Stimulated activated naive CD8-positive, alpha-beta T cell treated with anti-CD3 and anti-CD28 coated beads, Interleukin-15, amount 100 ng/mL, for 72 hours (primary cell): ENCODE data around the gene XCL2.
A peak's percentile ranks its signal among the peaks of the same experiment; 100 is the strongest.
"Not testable (repeated sequence)": the region's sequence is repeated elsewhere in the genome, so short reads cannot be mapped to it uniquely, and the experiment has no call there.

Experiments used
- ATAC-seq: fragments of 150-1000 bp; cut with Tn5 transposase; 2 replicates; pipeline ENCODE4 v1.10.0; 2021; ENCODE audit warnings: mild to moderate bottlenecking, moderate library complexity
- DNase-seq, 2 donors: peaks; one replicate each; pipeline ENCODE4 v3.0.0; 2021 to 2022
- H3K27ac Mint-ChIP-seq, 2 donors: one replicate each; pipeline ENCODE4 v1.8.0; 2022; ENCODE audit warnings: mild to moderate bottlenecking in 2 of 2, mixed read lengths in 2 of 2, moderate library complexity in 2 of 2
- H3K27me3 Mint-ChIP-seq: one replicate; pipeline ENCODE4 v1.8.0; 2022; ENCODE audit warnings: mixed read lengths
- H3K4me1 Mint-ChIP-seq: one replicate; pipeline ENCODE4 v1.8.0; 2022; ENCODE audit warnings: mild to moderate bottlenecking, mixed read lengths
- H3K4me3 Mint-ChIP-seq, 2 donors: one replicate each; pipeline ENCODE4 v1.8.0; 2022; ENCODE audit warnings: mild to moderate bottlenecking in 2 of 2, mixed read lengths in 2 of 2, moderate library complexity in 1 of 2
- H3K9me3 Mint-ChIP-seq, 2 donors: one replicate each; pipeline ENCODE4 v1.8.0; 2022; ENCODE audit warnings: mixed read lengths in 2 of 2

The XCL2 gene

DNA sequence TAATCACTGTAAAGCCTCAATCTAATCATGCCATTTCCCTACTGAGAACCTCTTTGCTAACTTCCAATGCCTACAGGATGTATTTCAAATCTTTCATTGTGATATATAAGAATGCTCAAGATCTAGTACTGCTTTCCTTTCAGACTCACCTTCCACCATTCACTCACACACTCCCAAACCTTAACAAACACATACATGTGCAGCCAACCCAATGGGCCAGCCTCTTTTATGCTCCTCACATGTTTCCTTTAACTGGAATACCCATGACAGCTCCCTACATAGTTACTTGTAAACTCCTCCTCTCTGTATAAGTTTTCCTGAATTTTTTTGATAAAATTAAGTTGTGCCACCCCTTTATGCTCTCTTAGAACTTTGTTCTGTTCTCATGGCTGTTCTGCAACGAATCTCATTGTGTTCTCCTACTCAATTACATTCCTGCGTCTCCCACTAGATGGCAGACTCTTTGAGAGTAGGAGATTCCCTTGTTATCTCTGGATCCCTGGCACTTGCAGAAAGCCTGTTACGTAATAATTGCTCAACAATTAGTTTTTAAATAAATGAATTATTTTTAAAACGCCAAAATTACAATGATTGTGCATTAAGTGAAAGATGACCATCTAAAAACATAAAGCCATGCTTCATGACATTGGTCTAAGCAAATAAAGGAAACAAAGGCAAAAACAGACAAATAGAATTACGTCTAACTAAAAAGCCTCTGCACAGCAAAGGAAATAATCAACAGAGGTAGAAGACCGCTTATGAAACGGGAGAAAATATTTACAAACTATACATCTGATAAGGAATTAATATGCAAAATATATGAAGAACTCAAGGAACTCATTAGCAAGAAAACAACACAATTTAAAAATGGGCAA is 2.1 kb upstream of the XCL2 start:
- not testable (repeated sequence) for DNase-seq, ATAC-seq, H3K27me3 Mint-ChIP-seq, H3K4me3 Mint-ChIP-seq
- peak overlapping the region in 1 of 2 donors; percentile 13 for H3K27ac Mint-ChIP-seq
- peaks cover 42% of the 10 kb centered on the region for H3K4me1 Mint-ChIP-seq
- peaks cover 7 to 13% of the 10 kb centered on the region in 2 donors for H3K9me3 Mint-ChIP-seq

DNA sequence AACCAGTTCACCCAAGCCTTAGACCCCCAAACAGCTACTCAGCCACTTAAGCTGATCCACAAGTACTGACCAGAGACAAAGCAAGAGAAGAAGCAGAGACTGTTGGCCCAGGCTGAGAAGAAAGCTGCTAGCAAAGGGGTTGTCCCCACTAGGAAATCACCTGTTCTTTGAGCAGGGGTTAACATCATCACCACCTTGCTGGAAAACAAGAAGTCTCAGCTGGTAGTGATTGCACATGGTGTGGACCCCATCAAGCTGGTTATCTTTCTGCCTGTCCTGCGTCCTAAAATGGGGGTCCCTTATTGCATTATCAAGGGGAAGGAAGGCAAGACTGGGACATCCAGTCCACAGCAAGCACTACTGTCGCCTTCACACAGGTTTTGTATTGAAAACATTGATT is 819 bp downstream of the XCL2 start:
- peak overlapping the region in 1 of 2 donors; percentile 80 for H3K27ac Mint-ChIP-seq
- H3K4me3 Mint-ChIP-seq: peak overlapping the region; percentile 68 to 72
- H3K9me3 Mint-ChIP-seq: peaks cover 11 to 13% of the 10 kb centered on the region in 2 donors
- peaks cover 38% of the 10 kb centered on the region for H3K4me1 Mint-ChIP-seq
- DNase-seq, H3K27me3 Mint-ChIP-seq: not testable (repeated sequence)
- ATAC-seq: peak; percentile 75

DNA sequence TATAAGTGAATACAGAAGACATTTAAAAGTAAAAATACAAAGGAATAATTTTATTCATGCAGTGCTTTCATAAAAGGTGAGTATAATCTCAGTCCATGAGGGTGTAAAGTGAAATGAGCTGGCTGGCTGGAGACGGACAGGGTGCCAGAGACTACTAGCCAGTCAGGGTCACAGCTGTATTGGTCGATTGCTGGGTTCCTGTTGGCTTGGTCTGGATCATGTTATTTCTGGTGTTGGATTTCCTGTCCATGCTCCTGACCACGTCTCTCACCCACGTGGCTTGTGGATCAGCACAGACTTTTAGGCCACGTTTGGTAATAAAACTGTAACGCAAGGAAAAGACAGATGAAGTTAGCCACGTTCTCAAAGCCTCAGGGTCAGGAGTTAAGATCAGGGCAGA is 3.0 kb downstream of the XCL2 start:
- ATAC-seq, H3K27ac Mint-ChIP-seq, H3K27me3 Mint-ChIP-seq, DNase-seq, H3K4me3 Mint-ChIP-seq: not testable (repeated sequence)
- Mint-ChIP-seq H3K9me3 (peaks cover 0 to 16% of the 10 kb centered on the region in 2 donors), H3K4me1 (peaks cover 51% of the 10 kb centered on the region)

DNA sequence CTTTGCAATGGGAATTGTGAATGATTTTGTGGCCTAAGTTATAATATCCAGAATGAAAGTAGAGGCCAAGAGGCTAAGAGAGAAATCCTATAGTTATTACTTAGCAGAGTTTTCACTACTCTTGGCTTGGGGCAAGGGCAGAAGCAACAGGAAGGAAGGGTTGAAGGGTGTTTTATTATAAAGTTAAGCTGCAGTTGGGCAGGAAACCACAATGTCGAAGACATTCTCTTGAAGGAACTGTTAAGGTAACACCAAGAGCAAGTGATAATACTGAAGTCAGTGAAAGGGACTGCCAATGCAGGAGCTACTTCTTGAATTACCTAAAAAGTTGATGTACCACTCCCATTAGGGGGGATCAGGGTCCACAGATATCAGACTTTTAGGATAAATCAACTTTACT is 8.3 kb downstream of the XCL2 start:
- Mint-ChIP-seq H3K4me3 (peak overlapping the region; percentile 65 to 74), H3K4me1 (peaks cover 67% of the 10 kb centered on the region), H3K9me3 (peaks cover 0 to 16% of the 10 kb centered on the region in 2 donors), H3K27me3 (no peaks in the 10 kb centered on the region), H3K27ac (peak overlapping the region; percentile 16 to 82)
- DNase-seq (no peak), ATAC-seq (peak; percentile 69)

DNA sequence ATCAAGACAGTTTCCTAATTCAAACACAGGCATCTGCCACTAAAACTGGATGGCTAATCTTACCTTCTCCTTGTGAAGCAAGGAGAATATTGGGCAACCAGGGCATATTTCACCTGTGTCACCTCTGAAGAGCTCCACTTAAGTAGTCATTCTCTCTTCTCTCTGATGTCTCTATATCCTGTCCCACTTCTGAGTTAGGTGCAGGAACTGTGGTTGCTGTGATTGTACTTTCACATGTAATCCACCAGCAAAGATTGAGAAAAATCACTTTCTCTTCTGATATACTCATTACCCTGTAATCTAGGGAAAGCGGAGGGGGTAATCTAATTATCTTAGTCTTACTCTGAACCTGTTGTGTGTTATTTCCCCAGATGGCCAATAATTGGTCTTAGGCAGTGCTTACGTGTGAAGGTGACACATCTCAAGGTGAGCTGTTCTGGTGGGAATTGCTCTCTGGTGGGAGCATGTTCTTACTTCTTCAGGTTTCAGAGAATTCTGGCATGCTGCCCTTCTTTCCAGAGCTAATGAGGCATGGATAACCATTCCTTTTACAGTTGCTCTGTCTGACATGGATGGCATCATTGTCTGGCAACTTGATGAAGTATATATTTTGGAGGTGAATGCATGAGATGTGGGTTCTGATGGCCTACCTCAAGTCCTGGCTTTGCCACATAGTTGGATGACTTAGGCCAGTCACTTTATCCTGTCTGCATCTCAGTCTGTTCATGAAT is 12.0 kb downstream of the XCL2 start:
- DNase-seq (peak in 1 of 2 donors; percentile 29), ATAC-seq (peak; percentile 91)
- H3K27me3 Mint-ChIP-seq: no peaks in the 10 kb centered on the region
- no peak overlapping the region for H3K27ac Mint-ChIP-seq
- H3K4me1 Mint-ChIP-seq: peaks cover 64% of the 10 kb centered on the region
- peaks cover 0 to under 1% of the 10 kb centered on the region in 2 donors for H3K9me3 Mint-ChIP-seq
- H3K4me3 Mint-ChIP-seq: no peak overlapping the region

DNA sequence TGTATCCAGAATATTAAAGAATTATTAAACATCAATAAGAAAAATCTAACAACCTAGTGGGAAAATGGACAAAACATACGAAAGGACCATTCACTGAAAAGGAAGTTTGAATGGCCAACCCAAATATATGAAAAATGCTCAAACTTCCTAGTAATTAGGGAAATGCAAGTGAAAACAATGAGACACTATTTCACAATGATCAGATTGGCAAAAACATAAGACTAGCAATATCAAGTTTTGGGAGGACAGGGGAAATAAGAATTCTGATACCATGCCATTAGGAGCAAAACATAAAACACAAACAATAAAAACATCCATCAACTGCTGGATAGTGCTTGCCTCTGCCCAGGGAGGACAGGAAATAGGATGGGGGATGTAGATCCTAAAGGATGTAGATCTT is 14.3 kb downstream of the XCL2 start:
- Mint-ChIP-seq H3K27ac (no peak overlapping the region), H3K4me1 (peaks cover 44% of the 10 kb centered on the region), H3K27me3 (no peaks in the 10 kb centered on the region), H3K9me3 (peaks cover under 1 to 1% of the 10 kb centered on the region in 2 donors), H3K4me3 (no peak overlapping the region)
- no peak for ATAC-seq
- DNase-seq: no peak

DNA sequence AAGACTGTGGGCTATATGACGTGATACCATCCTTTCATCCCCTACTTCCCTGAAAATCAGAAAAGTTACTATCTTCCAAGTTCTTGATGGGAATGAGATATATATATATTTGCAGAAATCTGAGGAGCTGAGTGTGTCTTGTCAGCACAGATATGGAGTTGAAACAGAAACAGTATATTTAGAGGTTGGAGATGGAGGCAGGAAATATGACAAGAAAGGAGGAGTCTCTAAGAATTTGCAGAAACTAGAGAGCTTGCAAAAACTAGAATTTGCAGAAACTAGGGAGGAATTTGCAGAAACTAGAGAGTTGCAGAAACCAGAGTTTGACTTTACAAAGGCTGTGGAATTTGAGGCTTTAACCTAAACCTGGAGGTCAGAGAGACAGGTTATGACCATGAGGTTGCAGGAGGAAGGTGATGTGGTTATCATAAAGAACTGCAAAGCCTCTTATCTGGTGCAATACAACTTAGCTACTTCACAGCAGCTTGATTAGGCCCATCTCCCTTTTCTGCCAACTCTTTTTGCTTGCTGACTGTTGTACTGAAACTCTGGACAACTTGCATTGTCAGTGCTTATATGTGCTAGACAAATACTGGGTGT is 22.3 kb downstream of the XCL2 start:
- Mint-ChIP-seq H3K9me3 (peaks cover 16 to 19% of the 10 kb centered on the region in 2 donors), H3K4me1 (peaks cover 51% of the 10 kb centered on the region), H3K27me3 (no peaks in the 10 kb centered on the region), H3K27ac (peak overlapping the region; percentile 92 to 98), H3K4me3 (peak overlapping the region; percentile 87 to 91)
- DNase-seq (no peak), ATAC-seq (peak; percentile 50)

DNA sequence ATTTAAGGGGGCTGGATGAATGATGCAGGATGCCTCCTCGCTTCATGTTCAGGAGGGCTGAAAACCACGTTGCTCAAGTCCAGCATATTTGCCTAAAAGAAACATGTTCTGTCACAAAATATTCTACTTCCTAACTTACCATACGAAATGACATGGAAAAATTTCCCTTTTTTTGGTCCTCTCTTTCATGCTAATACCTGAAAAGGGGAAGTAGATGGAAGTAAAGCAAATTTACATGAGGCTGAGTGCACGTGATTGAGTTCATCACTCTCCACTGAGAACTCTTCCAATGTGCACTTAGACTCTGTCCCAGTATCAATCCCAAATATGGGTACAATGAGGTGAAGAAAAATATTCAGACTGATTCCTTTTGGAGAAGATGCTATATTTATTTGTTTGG is 23.0 kb downstream of the XCL2 start:
- H3K9me3 Mint-ChIP-seq: peaks cover 16 to 19% of the 10 kb centered on the region in 2 donors
- H3K27ac Mint-ChIP-seq: peak overlapping the region; percentile 92 to 98
- ATAC-seq (no peak), DNase-seq (no peak)
- H3K27me3 Mint-ChIP-seq: no peaks in the 10 kb centered on the region
- peak overlapping the region; percentile 87 to 91 for H3K4me3 Mint-ChIP-seq
- H3K4me1 Mint-ChIP-seq: peaks cover 51% of the 10 kb centered on the region

DNA sequence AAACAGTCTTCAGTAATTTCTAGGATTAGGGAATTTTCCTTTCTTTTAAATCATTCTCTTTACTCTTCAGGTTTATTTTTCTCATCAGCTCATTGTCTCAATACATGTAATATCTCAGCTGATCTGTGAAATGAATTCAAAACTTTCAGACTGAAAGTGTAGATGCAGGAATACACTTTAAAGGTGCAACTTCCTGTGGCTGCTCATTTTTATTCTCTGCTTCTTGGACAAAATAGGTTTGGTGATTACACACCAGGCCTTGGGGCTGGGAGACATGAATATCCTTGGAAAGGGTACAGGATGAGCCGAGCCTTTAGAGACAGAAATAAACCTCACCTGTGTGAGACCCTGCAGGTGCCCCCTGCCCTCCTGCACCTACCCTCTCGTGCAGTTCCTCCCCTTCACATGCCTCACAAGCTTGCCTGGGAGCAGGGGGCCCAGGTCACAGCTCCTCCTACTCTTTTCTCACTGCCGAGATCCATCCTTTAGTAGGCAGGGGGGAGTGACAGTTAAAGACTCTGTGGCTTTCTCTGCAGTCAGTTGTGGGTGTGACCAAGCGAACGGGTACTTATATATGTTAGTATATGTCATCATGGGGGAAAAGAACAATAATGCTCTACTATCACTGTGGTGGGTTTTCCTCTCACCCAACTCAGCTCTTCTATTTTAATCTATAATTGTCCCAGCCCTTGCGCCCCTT is 23.6 kb downstream of the XCL2 start:
- DNase-seq: peak; percentile 64 to 77
- Mint-ChIP-seq H3K27me3 (no peaks in the 10 kb centered on the region), H3K9me3 (peaks cover 16 to 19% of the 10 kb centered on the region in 2 donors), H3K4me1 (peaks cover 55% of the 10 kb centered on the region), H3K27ac (peak overlapping the region; percentile 92 to 98), H3K4me3 (peak overlapping the region; percentile 87 to 91)
- ATAC-seq: peak; percentile 98

DNA sequence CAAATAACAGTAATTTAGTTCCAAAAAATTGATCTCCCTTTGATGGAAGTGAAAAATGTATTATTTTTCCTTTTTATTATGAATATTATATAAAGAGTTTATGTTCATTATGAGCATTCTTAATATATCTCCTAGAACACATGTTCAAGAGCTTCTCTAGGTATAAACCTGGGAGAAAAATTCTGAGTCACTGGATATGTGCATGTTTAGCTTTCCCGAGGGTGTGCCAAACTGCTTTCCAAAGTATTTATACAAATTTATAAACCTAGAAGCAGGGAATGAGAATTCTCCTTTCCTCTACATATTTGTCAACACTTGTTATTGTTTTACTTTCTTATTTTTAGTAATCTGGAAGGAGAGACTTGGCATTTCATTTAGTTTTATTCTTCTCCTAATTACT is 25.0 kb downstream of the XCL2 start:
- Mint-ChIP-seq H3K4me3 (no peak overlapping the region), H3K27me3 (no peaks in the 10 kb centered on the region), H3K9me3 (peaks cover 8 to 11% of the 10 kb centered on the region in 2 donors), H3K27ac (no peak overlapping the region), H3K4me1 (peaks cover 69% of the 10 kb centered on the region)
- DNase-seq: no peak
- no peak for ATAC-seq

DNA sequence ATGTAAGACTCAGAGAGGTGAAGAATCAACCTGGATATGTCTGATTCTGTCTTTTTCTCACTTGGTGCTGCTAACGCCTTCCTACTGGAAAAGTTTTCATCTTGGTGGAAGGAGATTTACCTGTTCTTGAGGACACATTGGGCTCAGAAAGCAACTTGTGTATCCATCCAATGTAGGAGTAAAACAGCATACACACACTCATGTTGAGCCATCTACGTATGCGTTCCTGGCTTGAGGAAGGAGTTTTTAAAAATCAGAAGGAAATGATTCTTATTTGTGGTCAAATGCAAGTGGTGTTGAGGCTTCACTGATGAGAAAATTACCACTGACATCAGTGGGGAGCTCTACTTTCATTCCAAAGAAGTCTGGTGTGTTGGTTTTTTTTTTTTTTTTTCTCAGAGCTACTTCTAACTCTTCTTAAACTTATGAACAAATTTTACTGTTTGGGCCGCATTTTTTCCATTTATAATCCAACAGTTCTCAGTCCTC is 25.6 kb downstream of the XCL2 start:
- no peaks in the 10 kb centered on the region for H3K27me3 Mint-ChIP-seq
- H3K9me3 Mint-ChIP-seq: peaks cover 4 to 5% of the 10 kb centered on the region in 2 donors
- peaks cover 73% of the 10 kb centered on the region for H3K4me1 Mint-ChIP-seq
- peak overlapping the region; percentile 3 to 27 for H3K4me3 Mint-ChIP-seq
- ATAC-seq (no peak), DNase-seq (no peak)
- peak overlapping the region in 1 of 2 donors; percentile 61 for H3K27ac Mint-ChIP-seq

DNA sequence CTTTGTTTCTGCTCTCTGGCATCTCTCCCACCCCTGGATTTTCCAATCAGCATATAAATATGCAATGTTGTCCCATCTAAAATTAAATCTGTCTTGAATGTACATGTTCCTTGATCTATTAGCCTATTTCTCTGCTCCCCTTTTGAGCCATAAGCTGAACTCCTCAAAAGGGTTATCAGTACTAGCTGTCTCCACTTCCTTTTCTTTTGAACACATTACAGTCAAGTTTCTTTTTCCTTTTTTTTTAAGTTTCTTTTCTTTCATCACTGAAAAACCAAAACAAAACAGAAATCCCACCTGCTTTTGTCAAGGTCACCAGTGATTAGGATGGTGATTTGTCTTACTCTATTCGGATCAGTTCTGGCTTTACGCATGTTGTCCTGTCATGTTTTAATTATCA is 29.3 kb downstream of the XCL2 start:
- no peak for ATAC-seq
- Mint-ChIP-seq H3K27ac (peak overlapping the region; percentile 85 to 94), H3K4me3 (peak overlapping the region; percentile 75 to 83), H3K27me3 (no peaks in the 10 kb centered on the region), H3K9me3 (no peaks in the 10 kb centered on the region), H3K4me1 (peaks cover 72% of the 10 kb centered on the region)
- DNase-seq: no peak

DNA sequence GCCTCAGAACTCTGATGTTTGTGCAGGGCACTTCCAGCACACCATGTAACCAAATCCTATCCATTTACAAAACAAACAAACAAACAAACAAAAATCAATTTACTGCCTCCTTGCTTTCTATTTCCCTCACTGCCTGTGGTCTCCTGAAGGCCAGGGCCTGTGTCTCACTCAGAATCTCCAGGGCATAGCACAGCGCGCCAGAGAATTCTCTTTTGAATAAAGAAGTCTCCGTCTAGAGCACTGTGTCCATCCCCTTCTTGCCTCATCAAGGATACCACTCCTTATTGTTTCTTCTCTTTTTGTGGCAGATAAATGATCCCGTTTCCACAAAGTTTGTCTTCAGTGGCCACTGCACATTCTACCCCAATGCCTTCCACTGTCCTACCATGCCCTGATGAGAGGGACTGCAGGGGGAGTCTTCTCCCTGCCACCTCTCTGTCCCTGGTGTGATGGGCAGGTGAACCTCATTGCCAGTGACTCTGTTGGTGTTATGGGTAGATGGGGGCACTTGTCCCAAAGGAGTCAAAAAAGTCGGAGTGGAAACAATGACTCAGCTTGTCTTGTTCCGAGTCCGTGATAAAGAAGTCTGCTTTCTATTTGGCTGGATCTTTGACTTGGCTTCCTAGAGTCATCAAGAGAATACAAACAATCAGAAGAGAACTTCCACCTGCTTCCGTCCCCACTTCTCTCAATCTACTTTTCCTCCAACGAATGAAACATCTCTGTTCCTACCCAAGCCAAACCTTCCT is 30.0 kb downstream of the XCL2 start:
- Mint-ChIP-seq H3K4me1 (peaks cover 75% of the 10 kb centered on the region), H3K27ac (peak overlapping the region; percentile 85 to 94), H3K9me3 (no peaks in the 10 kb centered on the region), H3K4me3 (peak overlapping the region; percentile 75 to 83), H3K27me3 (no peaks in the 10 kb centered on the region)
- DNase-seq (peak in 1 of 2 donors; percentile 14), ATAC-seq (no peak)

DNA sequence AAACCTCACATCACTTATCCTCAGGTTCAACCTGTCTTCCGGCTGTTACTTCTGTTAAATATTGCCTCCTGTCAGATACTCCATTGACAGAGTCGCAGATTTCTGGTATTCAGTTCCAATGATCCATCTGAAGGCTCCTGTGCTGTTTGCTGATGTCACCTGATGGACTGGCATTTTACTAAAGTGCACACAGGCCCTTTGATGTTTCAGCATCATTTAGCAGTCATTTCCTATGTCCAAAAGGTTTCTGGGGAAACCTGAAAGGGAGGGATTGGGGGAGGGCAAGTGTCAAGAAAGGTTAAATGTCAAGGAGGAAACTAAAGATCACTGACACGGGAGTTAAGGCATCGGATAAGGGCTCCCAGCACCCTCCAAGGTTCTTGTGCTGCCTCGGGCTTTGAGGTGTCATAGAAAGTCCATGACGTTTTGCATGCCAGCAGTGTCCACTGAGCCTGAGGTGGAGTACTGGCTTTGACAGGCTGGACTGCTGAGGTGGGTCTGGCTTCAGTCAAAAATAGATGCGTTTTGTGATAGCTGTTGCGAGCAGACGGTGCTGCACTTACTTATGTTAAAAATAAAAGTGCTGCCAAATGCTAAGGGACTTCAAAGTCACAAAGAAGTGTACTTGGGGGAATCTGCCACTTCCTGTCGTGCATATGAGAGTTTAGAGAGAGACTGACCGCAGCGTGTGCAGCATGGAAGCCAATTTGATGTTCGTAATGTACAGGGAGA is 30.8 kb downstream of the XCL2 start:
- Mint-ChIP-seq H3K27me3 (no peaks in the 10 kb centered on the region), H3K9me3 (no peaks in the 10 kb centered on the region), H3K4me3 (peak overlapping the region; percentile 75 to 83), H3K27ac (peak overlapping the region; percentile 85 to 94), H3K4me1 (peaks cover 78% of the 10 kb centered on the region)
- DNase-seq (peak in 1 of 2 donors; percentile 56), ATAC-seq (peak; percentile 57)
